HG03103 (cell line): ENCODE measurements around the gene CDC42BPB.

Experiments
- ATAC-seq: cut with Tn5 transposase; IDR thresholded peaks from one replicate; pipeline ENCODE4 v1.9.1; 2021; ENCODE audit warnings: low read depth; ENCODE audit not compliant: unreplicated experiment

CDC42BPB gene

DNA sequence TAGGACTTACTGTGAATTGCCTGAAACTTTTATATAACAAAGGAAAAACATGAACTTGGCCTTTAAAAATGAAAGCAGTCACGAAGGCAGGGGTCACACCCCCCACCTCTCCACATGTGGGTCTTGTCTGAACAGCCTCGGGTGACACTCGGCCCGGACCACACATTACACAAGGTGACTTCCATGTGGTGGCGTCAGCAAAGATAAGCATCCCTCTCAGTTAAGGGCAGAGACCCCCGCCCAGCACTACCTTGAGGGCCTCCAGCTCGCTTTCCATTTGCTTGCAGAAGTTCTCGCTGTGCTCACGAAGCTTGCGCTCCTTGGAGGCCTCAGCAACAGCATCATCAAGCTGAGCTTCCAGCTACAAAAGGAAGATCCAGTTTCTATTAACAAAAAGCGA lies 87.4 kb downstream of the CDC42BPB start:
- no peak for ATAC-seq

DNA sequence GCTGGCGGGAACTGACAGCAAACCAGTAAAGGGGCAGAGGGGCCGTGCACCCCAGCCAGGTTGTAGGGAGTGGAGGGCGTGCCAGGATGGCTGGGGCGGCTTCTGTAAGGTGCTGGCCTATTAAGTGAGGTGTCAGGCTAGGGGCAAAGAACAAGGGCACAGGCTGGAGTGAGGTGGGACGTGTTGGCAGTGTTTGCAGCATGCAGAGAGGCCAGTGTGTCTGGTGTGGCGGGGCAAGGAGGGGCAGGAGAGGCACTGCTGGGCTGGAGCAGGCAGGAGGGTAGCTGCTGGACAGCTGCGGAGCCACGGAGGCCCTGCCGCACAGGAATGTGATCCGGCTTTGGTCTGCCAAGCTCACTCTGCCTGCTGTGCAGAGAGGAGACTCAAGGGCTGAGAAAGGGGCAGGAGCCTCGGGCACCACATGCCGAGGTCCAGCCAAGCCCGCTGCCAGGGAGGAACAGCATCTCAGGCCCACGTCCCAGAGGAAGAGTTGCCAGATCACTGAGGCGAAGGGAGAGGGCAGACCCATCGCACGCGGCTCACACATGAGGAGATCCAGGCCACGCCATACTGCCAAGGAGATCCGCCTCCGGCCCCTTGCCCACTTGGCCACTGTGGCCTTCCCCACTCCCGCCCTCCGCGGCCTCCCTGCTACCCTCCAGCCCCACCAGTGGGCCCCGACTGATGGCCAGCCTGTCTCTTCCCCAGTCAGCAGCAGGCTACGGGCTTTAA lies 88.1 kb downstream of the CDC42BPB start:
- ATAC-seq, result no peak

DNA sequence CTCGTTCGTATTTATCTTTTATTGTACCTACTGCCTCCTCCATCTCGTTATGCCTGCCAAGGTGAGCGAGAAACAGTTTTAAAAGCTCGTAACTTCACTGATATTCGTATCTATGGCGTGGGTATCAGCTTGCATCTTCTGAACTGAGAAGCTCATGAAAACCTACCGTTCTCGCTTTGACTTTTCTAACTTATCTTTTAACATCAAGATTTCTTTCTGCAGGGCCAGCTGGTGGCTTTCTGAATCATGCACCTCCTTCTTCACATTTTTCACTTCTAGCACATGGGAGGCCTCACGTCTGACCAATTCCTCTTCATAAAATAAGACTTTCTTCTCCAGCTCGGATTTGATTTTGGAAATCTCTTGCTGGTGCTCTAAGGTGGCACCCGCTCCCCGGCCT lies 89.0 kb downstream of the CDC42BPB start:
- no peak for ATAC-seq

DNA sequence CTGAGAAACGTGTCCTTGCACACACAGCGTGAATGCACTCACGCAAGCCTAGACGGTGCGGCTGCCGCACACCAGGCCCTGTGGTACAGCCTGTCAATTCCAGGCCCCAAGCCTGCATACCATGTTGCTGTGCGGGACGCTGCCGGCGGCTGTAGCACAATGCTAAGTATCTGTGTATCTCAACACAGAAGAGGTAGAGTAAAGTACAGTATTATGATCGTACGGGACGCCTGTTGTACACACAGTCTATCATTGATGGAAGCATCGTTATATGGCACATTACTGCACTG lies 89.9 kb downstream of the CDC42BPB start:
- ATAC-seq, result no peak

DNA sequence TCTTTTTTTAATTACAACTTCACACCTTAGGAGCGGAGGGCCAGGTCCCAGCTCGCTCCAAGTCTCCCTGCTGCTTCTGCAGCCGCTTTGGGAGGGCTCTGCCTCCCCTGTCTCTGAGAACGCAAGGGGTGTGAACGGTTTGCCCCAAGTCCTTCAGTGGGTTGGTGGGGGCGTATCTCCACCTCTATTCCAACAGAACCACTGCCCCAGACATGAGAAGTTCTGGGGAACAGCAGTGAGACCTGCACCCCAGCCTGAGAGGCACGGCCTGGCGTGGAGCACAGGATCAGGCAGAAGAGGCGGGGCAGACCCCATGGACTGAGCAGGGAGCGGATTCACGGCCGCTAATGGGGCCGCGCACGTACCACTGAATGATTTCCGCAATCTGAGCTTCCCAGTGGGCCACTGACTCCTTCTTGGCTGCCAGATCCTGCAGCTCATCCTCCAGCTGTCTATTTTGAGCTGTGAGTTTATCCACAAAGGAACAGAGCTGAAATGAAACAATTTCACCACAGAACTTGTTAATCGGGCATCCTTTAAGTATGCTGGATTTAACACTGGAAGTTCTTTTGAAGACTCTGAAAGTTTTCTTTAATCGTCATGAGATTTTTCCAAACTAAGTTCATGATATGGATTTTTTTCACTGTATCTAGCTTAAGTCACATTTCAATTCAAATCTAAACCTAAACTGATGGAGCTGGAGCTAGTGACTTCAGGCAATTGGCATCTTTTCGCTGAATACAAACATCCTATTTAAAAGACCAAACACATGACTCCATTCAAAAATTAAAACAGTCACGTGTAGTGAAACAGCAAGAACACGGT lies 90.5 kb downstream of the CDC42BPB start:
- no peak for ATAC-seq

DNA sequence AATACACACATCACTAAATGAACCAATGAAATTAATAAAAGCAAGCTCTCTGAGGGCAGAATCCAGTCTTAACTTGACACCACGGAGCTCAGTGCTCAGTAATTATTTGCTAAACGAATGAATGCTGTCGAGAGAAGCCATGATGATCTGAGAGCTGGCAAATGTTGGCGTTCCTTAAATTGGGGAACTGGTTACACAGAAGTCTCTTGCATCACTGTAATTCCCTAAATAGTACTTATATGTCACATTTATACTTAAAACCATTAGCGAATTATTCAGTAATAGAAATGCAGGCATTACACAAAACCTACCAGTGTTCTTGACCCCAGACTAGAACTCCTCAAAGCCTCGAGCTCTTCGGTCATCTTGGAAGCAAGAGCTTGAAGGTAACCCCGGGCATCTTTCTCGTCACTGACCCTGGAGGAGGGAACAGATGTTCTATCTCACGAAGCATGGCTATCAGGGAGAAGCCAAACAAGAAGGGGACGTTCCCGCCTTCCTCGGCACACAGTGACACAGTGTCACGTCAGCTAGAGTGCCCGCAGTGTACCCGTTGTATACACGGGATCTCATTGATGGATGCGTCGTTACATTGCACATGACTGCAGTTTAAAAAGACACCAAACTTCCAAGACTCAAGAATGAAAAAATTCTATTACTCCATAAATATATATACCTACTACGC lies 91.2 kb downstream of the CDC42BPB start:
- ATAC-seq, result no peak

DNA sequence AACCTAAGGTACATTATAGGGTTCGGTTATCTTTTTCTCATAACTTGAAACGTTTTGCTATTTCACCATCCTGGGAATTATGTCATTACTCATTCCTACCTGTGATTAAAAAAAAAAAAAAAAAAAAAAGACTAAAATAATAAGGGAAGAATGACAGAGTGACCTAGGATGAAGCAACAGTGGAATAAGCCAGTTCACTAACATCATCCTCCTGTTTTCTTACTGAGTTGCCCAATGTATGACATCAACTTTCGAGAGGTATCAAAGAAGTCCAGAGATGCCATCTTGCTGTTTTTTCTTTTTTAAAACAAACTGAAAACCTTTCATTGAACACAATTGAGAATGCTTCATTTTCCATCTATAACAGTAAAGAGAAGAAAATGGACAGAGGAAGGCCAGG lies 92.1 kb downstream of the CDC42BPB start:
- ATAC-seq, result no peak

DNA sequence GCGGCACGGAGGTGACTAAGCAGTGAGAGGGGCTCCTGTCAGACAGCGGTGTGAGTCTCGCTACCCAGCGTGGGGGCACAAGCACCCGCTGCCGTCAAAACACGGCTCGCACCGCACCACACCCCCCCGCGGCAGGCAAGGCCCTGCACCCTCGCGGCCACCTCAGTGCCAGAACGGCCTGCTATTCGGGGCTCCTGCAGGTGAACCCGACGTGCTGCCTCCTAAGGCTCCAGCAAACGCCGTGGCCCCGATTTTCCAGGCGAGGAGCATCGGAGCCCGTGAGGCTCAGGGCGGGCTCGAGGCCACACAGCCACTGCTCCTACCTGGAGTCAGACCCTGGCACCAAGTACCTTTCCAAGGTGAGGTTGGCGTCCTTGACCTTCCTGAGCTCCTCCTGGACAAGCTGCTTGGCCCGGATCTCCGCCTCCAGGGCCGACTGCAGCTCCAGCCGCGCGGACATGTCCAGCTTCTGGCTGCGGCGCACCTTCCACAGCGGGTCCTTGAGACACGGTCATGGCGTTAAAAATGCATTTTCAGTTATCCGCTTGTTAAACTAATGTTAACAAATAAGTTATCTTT lies 93.1 kb downstream of the CDC42BPB start:
- no peak for ATAC-seq

DNA sequence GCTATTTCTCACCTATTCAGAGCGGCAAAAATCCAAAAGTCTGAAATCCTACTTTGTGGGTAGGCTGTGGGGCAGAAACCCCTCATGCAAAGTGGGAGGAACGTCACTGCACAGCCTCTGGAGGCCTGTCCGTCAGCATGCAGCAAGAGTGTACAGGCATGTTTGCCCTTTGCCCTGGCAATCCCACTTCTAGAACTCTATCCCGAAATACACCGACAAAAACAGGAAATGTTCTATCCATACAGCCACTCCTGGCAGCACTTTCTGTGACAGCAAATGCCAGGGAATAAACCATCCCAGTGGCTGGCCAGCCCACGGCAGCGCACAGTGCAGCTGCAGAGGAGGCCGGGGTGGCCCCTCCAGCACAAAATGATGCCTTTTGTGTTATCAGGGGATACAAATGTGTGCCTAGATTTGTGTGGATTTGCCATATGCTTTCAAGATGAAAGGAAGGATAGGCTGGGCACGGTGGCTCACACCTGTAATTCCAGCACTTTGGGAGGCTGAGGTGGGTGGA lies 95.2 kb downstream of the CDC42BPB start:
- ATAC-seq, result no peak

DNA sequence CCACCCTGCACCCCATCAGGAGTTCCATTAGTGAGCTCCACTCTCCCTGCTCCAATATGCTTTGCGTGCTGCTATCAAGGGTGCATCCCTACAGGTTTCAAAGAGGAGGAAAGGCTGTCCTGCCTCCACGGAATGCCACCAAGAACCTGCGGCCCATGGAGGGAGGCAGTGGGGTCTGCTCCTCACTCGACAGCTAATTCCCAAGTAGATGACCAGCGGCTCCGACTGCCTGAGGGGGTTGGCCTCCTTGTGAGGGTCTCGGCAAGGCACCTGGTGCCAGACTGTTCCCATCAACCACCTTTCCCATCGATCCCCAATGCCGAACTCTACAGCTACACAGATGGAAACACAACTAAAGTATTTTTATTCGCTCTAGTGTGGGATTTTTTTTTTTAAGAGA lies 98.9 kb downstream of the CDC42BPB start:
- no peak for ATAC-seq

DNA sequence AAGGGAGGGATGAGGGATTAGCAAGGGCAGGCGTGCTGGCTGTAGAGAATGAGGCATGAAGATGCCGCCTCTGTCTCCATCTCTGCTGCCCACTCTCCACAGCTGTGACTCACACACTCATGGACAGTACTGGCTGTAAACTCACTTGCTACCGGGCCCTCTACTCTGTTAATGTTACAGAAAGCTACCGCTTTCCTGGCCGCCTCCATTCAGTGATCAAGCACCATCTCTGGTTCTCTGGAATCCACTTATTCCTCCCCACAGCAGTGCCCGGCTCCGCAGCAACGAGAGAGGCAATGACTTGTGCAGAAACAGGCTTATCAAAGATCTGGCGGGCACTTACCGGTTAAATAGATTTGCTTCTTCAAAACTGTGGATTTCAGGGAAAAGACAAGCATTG lies 100.1 kb downstream of the CDC42BPB start:
- ATAC-seq, result no peak

DNA sequence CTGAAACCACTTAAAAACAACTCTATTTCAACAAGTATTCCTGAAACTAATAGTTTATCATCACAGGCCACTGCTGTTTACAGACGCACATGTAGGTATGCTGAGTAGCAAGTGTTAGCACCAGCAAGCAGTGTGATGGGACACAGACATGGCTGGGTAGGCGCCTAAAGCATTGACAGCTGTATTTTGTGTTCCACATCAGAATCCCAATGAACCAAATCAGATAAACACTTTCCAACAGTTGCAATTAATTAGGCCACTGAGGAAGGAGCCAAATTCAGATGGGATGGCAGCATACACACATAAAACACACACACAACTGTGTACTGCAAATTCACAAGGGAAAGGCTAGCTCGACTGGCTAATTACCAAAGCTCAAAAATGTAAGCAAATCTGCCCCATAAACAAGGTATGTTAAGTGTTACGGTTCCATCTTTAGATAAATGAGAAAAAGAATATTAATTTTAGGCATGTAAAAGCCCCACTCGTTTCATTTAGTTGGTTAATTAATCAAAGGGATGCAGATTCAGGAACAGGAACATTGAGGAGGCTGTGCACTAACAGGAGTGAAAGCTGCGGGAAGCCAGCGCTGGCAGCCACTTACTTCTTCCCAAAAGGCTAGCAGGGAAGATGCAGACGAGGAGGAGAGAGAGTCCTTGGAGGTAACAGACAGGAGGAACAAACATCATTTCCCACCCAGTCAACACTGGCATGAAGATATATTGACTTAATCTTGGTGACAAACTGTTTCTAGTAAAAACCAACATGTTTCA lies 101.5 kb downstream of the CDC42BPB start:
- ATAC-seq, result no peak

DNA sequence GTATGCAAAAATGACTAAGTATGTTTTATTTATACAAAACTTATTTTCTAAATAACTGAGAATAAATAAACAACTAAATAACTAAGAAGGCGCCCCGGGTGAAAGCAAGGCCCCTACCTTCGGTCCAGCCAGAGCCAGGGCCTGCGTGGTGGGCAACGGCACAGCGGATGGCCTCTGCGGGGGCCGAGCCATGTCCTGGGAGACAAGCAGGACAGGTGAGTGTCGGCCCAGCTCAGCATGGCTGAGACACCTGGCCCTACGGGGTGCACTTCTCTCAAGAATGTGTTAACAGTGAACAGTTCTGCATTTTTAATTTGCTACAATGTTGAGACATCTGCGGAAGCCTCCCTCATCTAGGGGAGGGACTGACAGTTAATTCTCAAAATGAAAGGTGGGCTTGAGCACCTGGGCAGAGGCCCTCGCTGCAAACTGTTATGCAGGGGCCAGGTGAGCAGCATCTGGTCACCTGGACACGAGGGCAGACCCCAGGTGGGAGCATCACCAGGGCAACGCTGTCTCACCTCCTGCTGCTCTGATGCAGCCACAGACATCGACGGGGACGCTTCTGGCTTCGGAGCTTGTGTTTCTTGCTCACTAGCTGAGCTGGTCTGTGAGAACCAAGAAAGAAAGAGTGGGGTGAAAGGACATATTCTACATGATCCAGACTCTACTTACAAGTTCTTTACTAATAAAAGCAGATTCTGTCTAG lies 103.1 kb downstream of the CDC42BPB start:
- no peak for ATAC-seq

DNA sequence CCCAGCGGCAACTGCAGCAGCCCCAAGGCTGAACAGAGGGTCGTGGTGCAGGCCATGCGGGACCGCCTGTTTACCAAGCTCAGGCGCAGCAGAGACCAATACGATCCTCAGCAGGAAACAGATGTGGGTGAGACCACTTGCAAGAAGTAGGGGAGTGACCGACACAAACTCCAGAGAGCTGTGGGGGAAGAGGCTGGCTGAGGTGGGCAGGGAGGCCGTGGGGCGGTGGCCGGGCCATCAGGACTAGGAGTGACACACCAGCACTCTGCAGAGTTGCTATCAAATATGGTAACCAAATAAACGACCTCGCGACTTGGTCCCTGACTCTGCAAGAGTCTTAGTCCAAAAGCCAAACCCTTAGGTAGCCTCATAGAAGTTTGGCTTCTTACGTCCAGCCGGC lies 104.2 kb downstream of the CDC42BPB start:
- no peak for ATAC-seq

DNA sequence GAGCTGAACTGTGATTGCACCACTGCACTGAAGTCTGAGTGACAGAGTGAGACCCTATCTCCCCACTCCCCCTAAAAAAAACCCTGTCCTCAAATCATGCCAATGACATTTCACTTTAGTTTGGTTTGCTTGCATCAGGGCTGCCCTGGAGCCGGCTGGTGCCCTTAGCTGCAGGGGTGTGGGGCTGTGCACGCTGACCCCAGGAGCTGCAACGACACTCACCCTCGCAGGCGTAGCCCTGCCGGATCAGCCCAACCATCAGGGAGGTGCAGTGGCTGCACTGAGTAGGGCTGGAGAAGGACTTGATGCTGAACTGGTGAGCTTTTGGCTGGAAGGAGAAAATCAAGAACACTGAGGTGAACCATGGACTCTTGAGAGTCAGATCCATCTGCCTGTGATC lies 105.1 kb downstream of the CDC42BPB start:
- ATAC-seq, result no peak

DNA sequence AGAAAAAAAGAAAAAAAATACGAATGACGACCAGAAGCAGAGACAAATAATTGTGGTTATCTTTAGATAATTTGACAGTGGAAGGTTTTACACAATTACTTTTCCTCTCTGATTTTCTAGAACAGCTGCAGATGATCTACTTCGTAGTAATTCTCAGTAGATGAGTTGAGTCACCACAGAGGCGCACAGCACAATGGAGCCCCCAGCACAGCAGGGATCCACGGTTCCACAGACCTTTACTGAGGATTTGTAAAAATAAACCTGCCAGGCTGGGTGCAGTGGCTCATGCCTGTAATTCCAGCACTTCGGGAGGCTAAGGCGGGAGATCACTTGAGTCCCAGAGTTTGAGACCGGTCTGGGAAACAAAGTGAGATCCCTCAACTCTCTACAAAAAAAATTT lies 105.5 kb downstream of the CDC42BPB start:
- no peak for ATAC-seq

DNA sequence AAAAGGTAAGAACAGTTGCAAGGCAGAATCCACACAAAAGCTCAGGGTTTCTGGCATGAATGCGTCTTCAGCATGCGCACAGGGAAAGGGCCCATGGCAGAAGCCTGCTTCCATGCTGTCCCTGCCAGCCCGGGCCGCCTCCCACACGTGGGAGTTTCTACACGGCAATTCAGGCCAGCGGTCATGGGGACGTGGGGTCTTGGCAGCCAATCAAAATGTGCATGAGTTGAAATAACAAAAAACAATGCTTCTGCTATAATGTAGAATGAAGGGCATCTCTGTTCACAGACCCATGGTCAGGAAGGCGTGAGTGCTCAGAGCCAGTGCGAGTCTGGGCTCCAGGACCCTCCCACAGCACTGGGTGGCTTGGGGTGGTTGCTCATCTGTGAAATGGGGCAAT lies 106.3 kb downstream of the CDC42BPB start:
- ATAC-seq, result no peak

DNA sequence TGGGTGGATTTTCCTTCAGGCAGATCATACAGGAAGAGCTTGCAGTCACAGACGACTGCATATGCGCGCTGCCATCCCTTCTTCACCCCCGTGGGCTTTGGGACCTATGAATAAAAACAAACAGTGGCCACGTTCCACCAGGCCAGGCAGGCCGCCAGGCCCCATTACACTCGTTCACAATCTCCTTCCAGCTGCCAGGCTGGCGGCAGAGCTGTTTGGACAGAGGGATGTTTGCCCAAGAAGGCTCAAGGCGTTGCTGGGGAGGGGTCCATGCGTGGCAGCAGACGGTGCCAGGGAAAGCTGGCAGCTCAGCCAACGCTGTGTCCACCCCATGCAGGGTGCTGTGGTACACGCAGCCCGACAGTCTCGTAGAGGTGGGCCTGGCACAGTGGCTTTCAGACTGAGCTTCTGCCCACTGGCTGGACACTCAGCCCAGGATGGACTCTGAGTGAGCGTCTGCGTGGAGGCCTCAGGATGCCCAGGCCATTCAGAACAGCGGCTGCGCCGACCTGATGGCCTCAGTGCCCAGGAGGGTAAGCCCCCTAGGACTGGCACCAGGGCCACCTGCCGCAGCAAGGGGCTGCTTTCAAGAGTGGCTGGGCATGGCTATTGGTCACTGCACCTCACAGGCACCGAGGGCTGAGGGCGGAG lies 107.4 kb downstream of the CDC42BPB start:
- ATAC-seq, result no peak

DNA sequence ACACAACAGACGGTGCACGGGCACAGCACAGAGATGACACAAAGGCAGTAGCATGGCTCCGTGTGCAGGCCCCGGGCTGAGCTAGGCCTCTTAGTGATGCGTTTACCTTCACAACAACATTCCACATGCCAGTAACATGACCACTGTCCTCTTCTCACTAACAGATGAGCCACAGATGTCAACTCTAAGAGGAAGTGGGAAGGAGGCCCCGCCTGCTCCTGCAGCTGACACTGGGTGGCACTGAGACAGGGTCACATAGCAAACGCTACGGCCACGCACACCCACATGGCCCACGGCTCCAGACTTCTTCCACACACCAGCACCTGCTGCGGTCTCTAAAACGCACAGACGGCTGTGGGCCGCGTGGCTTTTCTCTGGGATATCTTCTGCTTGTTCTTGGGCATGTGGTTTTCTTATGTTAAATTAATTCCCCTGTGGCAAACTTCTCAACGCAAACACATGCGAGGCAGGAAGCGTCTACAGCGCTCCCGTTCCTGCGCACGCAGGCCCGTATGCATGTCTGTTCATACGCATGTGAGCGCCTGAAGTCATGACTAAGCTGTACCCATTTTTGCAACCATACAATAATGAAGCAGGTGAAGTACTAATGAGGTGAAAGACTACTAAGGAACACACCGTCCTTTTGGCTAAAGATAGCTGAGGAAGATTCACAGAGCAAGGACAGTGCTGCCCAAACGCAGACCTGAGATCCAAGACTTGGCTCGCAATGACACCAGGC lies 108.1 kb downstream of the CDC42BPB start:
- ATAC-seq, result no peak
